Panc1 (cell line): ENCODE measurements around the gene LRP5. TPM values are rescaled to one million over a fixed set of nuclear protein-coding genes. Genes with fewer than 3 reads are reported as not detected.

ENCODE experiments used
- ATAC-seq: fragments of 200-7000 bp; cut with Tn5 transposase; 2 replicates; pipeline ENCODE4 v1.9.1; 2020; ENCODE audit warnings: mild to moderate bottlenecking, moderate library complexity
- BruUV-seq: library from RNA; stranded (reverse); fragments of 400-500 nt; replicated peaks from 2 replicates; lab custom pipeline; 2021; lab: Mats Ljungman, UMichigan
- CTCF ChIA-PET: fragments of 300-600 bp; sonication (Branson Sonifier 250); formaldehyde crosslinking; loops from one replicate; lab custom pipeline; 2022; ENCODE audit warnings: antibody characterized with exemption; lab: Charles Lee
- POLR2A ChIA-PET: fragments of 300-600 bp; sonication (Branson Sonifier 250); formaldehyde crosslinking; loops from one replicate; lab custom pipeline; 2022; ENCODE audit warnings: antibody characterized with exemption; lab: Charles Lee
- DNase-seq: peaks from one replicate; pipeline ENCODE4 v3.0.0-alpha.2; 2010; ENCODE audit warnings: low read depth, low spot score
- H3K27ac ChIP-seq: 2 replicates; pipeline ENCODE4 v1.5.1; 2011; ENCODE audit warnings: mild to moderate bottlenecking, low read length, inconsistent platforms
- H3K27me3 ChIP-seq: fragments of 200-500 bp; sonication (Bioruptor generic); 2 replicates; pipeline ENCODE4 v1.6.0; 2014; ENCODE audit warnings: low read length, inconsistent platforms; ENCODE audit not compliant: control insufficient read depth, insufficient read depth
- H3K36me3 ChIP-seq: fragments of 200-500 bp; sonication (Bioruptor generic); 2 replicates; pipeline ENCODE4 v1.5.1; 2014; ENCODE audit warnings: inconsistent platforms, mild to moderate bottlenecking, low read length, moderate library complexity; ENCODE audit not compliant: control insufficient read depth, insufficient read depth
- H3K4me1 ChIP-seq: 2 replicates; pipeline ENCODE4 v1.5.1; 2011; ENCODE audit warnings: inconsistent platforms, mild to moderate bottlenecking, low read length, moderate library complexity; ENCODE audit not compliant: control insufficient read depth, insufficient read depth
- H3K4me3 ChIP-seq, 2 experiments: 2 replicates each; pipeline ENCODE4 v1.5.1; 2011 to 2012; ENCODE audit warnings: low read depth in 2 of 2, low read length in 2 of 2, mild to moderate bottlenecking in 2 of 2, inconsistent platforms in 1 of 2, moderate library complexity in 1 of 2
- H3K9me3 ChIP-seq: fragments of 200-500 bp; sonication (Bioruptor generic); 2 replicates; pipeline ENCODE4 v1.5.1; 2014; ENCODE audit warnings: low read depth, mild to moderate bottlenecking, inconsistent platforms, low read length, moderate library complexity; ENCODE audit not compliant: control insufficient read depth, insufficient read depth
- CTCF ChIP-seq: fragments of 450-650 bp; IDR thresholded peaks from 2 replicates; pipeline ENCODE4 v1.5.1; 2017; ENCODE audit warnings: mild to moderate bottlenecking
- POLR2AphosphoS5 ChIP-seq: IDR thresholded peaks from 2 replicates; pipeline ENCODE4 v1.6.1; 2012; ENCODE audit warnings: mild to moderate bottlenecking, low read depth, low read length, moderate library complexity
- REST ChIP-seq, 2 experiments: IDR thresholded peaks; 2 replicates each; pipeline ENCODE4 v1.6.1; 2011 to 2012; ENCODE audit warnings: low read depth in 2 of 2, control low read depth in 1 of 2, low read length in 1 of 2, mild to moderate bottlenecking in 1 of 2, moderate library complexity in 1 of 2; ENCODE audit not compliant: insufficient read depth in 1 of 2
- SIN3A ChIP-seq: IDR thresholded peaks from 2 replicates; pipeline ENCODE4 v1.6.1; 2012; ENCODE audit warnings: low read depth, mild to moderate bottlenecking, low read length, moderate library complexity, borderline replicate concordance; ENCODE audit not compliant: insufficient read depth
- TCF7L2 ChIP-seq: IDR thresholded peaks from 2 replicates; pipeline ENCODE4 v1.6.1; 2011; ENCODE audit warnings: mild to moderate bottlenecking, low read depth, low read length, inconsistent platforms
- in situ Hi-C: cut with HindIII; loops from 2 replicates; pipeline ENCODE4 v1.10.0; 2016; ENCODE audit warnings: low sequenced_read_pairs, low pct_unique_long_range_greater_than_20kb
- intact Hi-C: fragments of 100-400 bp; cut with micrococcal nuclease; formaldehyde crosslinking; loops from one replicate; pipeline ENCODE4 v1.10.0; 2022; ENCODE audit not compliant: unreplicated experiment
- total RNA-seq: library from RNA; stranded (reverse); gene quantifications from one replicate; pipeline ENCODE4 v1.2.1, GENCODE V29; 2021; ENCODE audit not compliant: unreplicated experiment

The LRP5 gene
- total RNA-seq, 1 experiment from 2014 or later: 171 TPM

DNA sequence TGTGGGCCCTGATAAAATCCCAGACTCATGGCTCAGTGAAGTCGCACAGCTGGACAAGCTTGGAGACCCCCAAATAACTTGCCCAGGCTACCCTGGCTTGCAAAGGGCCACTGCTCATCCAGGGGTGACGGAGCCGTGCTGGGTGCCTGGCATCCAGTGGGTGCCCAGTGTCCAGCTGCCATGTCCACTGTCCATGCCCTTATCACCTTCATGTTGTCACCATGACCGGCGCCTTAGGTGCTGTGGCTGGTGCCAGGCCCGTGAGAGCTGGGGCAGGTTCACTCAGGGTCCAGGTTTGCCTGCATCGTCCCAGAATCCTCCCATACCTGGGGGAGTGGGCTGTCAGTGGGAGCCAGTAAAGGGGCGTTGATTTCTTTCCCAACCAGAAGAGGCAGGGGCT is 57.4 kb downstream of the LRP5 start:
- no peak for TF ChIP-seq POLR2AphosphoS5
- intact Hi-C loops (no loop called here), in situ Hi-C loops (no loop called here)
- Histone ChIP-seq H3K36me3 (peaks cover 3% of the 10 kb centered on the region; the same call in 1 of the 2 replicates), H3K4me1 (peaks cover 46% of the 10 kb centered on the region), H3K9me3 (no peaks in the 10 kb centered on the region), H3K27ac (0 out of 2 replicates have a peak overlapping the region, but pooled peaks have one; percentile 48), H3K27me3 (no peaks in the 10 kb centered on the region), H3K4me3 (no peak overlapping the region)
- no peak for ATAC-seq
- ChIA-PET CTCF (no interaction called here), POLR2A (interaction anchor here (0.6 kb wide), 1 partner anchor 32 kb away, joined by 5 read pairs; no protein-coding TSS in a partner anchor)
- DNase-seq: no peak
- BruUV-seq: no TSS peak

- intact Hi-C loops (no loop called here), in situ Hi-C loops (no loop called here)
- Histone ChIP-seq H3K36me3 (peaks cover 3% of the 10 kb centered on the region; the same call in 1 of the 2 replicates), H3K27me3 (no peaks in the 10 kb centered on the region), H3K4me1 (peaks cover 50% of the 10 kb centered on the region), H3K4me3 (no peak overlapping the region), H3K27ac (peak overlapping the region; percentile 48), H3K9me3 (no peaks in the 10 kb centered on the region)
- ATAC-seq: peak; percentile 3; the same call in 1 of the 2 replicates
- TF ChIP-seq TCF7L2 (no peak), POLR2AphosphoS5 (no peak), SIN3A (no peak), REST (IDR thresholded peaks at IDR 0.05; ENCODE audit: insufficient read depth in 1 of 2, low read depth in 2 of 2, low read length in 1 of 2) (no peak), CTCF (no peak)
- ChIA-PET CTCF (no interaction called here), POLR2A (interaction anchor here (0.7 kb wide), 1 partner anchor 22 kb away, joined by 3 read pairs; no protein-coding TSS in a partner anchor)
- BruUV-seq: no TSS peak
- DNase-seq: no peak
Observed at GRCh38 chr11:68370211-68371111, 58.1 kb downstream of the LRP5 start.
